Measurements from ENCODE around the gene SYT8.

SYT8 gene

DNA sequence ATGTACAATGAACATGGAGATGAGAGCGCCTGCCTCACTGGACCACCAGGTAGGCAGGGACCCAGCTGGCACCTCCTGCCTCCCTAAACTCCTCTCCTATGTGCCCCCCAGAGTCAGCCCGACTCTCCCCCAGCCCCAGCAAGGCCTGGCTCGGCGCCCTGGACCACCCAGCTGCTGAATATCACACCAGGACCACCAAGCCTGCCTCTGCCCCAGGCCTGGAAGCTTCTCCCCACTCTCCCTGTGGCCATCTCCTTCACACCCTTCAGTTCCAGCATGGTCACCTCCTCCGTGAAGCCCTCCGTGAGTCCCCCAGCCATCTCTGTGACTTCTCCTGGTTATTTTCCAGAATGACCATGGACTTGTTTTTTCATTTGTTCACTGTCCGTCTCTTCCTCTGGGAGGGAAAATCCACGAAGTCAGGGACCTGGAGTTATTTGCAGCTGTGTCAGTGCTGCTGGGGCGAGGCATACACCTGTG lies 11.7 kb downstream of the SYT8 start:
- no peak for DNase-seq

DNA sequence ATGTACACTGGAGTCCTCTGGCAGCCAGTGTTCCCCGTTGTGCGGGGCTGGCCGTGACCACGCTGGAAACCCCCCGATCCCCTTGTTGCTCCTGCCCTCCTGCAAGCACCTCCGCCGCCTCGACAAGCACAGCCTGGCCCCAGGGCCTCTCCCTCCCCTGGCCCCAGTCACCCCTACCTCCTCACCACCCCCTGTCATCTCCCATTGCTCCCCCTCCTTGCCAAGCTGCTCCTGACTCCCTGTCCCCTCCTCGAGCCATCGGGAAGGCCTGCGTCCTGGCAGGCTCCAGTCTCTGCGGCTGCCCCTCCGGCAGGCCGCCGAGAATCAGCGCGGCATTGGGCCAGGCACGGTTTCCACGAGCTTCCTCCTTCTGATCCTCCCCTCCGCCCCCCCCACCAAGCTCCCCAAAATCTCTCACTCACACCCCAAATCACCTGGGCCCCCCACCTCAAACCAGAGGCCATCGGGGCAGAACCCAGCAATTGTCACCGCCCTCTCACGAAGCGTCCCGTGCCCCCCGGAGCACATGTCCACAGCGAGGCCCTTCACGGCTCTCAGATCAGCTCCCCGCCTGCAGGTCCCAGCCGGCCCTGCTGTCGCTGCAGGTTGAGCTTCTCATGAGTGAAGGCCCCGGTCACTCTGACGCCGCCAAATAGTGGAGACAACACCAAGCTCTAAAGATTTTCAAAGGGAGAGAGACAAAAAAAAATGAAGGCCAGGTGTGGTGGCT lies 12.4 kb downstream of the SYT8 start:
- DNase-seq: no peak

DNA sequence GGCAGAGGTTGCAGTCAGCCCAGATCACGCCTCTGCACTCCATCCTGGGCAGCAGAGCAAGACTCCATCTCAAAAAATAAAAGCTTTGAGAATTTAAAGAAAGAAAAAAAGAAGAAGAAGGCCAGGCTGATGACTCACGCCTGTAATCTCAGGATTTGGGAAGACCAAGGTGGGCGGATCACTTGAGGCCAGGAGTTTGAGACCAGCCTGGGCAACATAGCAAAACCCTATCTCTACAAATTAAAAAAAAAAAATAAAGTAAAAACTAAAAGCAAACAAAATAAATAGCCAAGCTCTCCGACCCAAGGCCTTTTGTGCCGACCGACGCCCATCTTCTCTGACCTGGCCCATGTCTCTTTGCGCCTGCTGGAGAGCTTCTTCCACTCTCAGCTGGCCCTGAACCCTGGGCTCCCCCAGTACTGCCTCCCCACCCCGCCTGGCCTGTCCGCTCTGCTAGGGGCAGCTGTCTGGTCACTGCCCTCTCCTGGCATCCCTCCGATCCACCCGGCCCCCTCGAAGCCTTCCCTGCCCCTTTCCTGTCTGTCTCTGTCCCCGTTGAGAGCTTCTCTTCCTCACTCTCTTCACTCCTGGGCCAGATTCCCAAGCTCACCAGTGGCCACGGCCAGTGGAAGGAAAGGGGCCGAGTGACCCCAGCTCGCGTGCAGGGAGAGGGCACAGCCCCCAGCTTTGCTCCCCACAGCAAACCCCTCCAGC lies 13.3 kb downstream of the SYT8 start:
- DNase-seq: no peak

DNA sequence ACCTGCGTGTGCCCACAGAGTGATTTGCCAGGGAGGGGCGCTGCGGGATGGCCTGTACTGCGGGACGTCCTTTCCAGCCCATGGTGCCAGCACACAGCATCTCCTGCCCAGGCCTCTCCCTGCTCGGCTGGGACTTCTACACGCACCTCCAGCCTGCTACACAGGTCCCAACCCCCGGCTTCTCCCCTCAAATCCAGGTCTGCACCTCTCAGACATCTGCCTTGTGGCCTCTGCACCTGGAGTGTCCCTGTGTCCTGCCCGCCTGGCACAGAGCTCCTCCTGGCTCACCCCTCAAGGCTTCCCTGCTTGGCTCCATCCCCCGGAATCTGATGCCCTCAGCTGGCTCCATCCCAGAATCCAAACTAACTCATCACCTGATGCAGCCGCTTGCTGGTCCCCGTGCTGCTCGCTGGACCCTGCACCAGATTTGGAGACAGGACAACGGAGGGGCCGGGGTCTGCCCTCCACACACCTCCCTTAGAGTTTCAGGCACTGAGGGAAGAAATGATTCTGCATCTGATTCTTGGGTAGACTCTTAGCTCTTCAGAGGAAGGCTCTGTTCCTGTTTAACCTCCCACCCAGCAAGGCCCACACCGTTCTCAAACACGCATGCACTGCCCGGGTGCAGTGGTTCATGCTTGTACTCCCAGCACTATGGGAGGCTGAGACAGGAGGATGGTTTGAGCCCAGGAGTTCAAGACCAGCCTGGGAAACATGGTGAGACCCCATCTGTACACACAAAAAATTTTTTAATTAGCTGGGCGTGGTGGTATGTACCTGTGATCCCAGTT lies 14.0 kb downstream of the SYT8 start:
- DNase-seq: no peak

DNA sequence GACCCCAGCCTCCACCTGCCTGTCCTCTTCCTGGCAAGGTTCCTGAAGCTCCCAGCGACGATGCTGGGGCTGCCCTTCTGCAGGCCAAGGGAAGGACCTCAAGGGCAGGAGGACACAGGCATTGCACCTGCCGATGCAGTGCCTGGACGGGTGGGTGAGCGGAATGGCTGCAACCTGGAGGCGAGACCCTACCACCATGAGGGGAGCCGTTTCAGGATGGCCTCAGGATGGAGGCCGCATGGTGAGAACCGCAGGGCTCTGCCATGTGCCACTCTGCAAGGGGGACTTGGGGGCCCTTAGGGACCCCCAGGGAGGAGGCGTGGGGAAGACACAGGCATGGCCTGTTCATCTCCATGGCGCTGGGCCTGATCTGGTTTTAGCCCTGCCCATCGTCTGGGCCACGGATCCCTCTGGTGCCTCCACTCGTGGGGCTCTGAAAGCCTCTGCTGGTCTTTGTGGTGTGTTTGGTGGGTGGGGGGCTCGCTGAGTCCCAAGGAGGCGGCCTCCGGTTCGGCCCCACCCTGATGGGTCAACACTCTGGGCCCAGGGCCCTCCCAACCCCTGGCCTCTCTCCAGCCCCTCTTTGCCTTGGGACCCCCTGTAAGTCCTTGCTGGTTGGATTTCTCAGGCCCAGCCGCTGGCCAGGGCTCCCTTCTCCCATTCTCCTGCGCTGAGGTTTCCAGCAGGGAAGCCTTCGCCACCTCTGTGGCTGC lies 16.8 kb downstream of the SYT8 start:
- no peak for DNase-seq

DNA sequence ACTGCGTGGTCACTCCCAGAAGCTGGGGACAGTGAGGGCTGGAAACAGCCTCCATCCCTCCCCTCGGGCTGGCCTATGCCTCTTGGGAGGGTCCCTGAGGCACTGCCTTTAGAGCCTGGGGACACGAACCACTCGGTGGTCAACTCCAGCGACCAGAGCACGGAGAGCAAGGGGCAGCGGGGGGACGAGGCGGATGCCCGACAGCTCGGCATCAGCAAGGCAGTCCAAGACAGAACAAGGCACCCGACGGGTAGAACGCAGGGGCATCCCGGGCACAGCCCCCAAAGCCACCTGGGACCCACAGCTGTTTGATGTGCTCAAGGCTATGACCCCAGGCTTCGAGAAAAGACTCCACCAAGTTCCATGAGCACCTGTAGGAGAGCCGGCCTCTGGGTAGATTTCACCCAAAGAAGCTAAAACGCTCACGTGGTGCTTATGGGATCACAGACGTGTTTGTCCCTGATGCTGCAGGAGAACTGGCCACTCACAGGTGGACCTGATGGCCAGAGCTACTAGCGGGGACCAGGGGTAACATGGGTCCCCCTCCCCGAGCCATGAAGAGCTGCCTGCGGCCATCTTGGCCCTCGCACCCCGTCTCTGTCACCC lies 17.6 kb downstream of the SYT8 start:
- no peak for DNase-seq

DNA sequence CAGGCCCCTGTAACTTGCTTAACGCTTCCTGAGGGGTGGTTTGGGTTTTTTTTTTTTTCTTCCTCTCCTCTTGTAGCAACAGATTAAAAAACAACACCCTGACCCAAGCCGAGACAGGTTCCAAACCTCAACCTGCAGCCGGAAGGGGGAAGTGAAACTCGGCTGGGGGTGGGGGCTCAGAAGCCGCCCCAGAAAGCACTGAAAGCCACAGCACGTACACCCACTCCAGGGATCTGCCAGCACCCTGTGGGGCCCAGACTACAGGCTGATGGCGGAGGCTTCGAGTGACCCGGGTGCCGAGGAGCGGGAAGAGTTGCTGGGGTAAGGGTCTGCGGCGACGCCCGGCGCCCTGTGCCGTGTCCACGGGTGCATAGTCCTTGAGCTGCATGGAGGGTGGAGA lies 18.1 kb downstream of the SYT8 start, which contains the start of gene LSP1:
LSP1 (plus strand) TSS at position 208 of the 400 bp plus-strand sequence; CDS start at position 269, 61 bp downstream.
- no peak for DNase-seq

DNA sequence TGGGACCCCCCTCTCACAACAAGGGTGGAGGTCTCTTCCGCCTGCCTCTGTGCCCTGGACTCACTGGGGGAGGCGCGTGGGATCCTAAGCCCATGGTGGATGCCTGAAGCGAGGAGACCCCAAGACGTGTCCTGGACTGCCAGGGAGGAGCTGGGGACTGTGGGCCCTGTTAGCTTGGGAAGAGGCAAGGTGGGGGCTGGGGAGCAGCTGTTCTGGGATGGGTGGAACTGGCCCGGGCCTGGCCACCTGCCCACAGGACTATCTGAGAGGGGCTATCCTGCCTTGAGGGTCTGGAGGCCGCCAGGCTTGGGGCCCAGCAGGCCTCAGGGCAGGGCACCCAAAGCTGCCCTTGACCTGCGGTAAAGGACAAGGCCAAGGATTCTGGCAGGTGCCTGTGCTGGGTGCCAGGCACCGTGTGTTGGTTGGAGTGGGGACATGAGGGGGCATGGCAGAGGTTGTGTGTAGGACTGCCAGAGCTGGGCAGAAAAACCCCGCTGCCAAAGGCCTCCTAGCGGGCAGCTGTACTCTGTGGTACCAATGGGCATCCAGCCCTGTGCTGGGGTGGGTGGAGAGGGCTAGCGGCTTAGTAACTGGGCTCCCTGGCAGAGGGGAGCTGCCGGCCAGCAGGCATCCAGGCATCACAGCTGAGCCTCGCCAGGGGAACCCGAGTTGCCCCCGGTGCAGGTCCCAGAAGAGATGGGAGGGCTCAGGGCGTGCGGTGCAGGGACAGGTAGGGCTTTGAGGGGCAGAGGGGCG lies 18.8 kb downstream of the SYT8 start:
- DNase-seq: no peak

DNA sequence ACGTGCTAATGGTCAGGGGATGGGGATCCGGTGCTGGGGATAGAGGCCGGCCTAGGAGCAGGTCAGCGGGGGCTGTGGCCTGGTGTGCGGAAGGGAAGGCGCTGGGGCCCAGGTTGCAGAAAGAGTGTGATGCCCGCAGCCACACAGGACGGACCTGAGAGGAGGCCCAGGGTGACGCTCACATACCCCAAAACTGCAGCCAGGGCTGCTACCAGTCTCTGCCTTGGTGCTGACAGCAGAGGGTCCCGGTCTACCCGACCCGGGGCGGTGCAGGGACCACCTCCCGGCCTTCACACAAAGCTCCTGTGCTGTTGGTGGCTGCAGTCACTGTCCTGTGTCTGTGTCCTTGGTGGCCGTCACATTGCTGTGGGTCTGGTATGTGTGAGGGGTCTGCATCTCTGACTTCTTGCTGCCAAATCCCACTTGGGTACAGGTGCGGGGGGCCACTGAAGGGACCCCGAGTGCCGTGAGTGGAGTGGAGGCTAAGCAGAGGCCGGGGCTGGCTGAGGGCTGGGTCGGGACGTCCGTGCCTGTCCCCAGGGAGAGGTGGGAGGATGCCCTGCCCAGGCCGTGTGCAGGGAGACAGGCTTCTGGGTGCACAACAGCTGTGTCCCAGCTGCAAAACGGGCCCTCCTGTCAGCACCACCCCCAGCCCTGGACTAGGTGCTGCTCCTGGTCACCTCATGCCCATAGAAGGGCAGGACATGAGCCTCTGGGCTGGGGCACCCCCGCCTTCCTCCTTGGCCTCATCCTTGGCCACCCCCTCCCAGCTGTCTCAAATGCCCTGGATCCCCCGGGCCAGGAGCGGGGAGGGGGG lies 19.6 kb downstream of the SYT8 start:
- no peak for DNase-seq

DNA sequence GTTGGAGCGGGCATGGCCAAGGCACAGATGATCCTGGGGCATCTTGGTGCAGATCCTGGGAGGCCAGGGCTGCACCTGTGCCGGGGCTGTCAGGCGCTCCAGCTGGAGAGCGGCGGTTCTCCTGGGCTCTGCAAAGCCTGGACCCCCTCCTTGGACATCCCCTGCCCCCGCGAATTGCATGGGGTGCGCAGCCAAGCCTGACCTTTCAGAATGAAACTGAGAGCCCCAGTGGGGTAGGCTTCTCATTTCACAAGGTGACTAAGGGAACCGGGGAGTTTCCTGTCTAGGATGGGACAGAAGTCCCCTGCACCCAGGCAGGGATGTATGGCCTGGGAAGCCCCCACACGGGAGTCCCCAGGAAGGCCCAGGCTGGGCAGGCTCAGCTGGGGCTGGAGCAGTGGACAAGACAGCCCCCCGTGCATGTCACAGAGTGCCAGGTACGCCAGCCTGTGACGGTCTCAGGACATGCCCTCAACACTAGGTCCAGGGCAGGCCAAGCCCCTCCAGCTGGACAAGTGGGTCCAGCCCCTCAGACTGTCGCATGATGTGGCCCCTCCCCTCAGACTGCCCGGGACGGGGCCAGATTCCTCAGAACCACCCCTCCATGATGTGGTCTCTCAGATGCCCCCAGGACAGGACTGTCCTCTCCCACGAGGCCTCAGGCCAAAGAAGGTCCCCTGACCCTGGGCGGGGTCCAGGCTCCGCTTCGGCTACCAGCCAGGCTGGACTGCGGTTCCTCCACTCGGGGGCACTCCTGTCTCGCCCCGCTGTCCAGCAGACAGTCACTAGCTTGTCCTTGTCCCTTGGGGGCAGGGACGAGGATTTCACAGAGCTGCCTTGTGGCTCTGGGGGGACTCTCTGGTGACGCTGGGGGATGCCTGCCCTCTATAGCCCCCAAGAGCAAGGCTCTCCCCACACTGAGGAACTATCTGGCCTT lies 20.4 kb downstream of the SYT8 start:
- DNase-seq: no peak

DNA sequence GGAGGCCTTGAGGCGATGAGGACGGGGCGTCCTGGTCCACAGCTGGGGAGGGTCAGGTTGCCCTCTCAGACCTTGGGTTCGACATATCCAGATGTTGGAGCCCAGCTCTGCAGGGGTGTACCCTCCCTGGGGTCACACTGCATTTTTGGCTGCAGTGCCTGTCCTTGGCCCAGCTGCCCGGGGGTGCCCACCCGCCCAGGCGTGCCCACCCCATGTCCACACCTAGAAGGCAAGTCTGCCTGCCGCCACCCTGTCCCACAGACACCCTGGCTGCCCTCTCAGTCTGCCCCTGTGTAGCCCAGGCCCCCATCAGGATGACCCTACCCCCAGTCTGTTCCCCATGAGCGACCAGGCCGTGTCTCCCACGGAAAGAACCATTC lies 21.1 kb downstream of the SYT8 start:
- DNase-seq: no peak

DNA sequence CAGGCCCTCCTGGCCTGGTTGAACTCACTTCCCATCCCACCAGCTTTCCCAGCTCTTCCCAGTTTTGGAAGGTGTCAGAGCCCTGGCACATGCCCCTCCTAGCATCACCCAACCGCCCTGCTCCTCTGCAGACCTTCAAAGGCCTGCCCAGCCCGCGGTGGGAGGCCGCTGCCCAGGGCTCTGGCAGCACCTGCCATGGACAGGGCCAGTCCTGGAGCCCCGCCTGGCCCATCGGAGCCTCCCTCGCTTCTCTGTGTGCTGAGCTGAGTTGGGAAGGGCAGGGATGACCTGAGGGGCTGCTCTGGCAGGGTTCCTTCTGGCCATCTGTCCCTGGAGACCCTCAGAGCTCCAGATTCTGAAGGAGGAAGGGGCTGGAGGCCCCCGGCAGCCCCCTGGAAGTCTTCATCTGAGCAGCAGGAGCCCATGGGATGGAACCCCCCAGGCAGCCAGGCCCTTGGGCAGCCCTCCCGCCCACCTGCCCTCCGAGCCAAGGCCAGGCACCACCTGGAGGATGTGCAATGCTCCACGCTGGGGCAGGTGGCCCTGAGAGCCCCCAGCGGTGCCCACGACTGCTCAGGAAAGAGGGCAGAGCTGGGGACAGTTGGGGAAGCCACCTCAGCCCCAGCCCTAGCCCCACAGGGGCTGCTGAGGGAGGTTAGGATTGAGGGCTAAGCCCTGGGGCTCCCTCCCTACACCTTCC lies 21.7 kb downstream of the SYT8 start:
- no peak for DNase-seq

DNA sequence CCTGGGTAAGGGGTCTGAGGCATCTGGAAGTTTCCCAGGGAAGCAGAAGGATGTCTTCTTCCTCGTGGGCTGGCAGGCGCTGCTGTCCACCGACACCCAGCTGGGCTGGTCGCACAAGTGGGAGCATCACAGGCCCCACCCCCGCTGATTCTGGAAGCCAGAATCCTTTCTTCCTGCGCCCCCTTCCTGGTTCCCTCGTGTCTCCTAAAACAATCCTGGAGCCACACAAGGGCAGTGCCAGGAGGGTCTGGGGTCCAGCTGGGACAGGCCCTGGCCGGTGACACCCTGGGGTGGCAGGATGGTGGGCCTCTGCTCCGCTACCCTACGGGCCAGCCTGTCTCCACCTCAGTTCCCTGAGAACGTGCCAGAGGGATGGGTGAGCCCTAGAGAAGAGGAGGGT lies 22.3 kb downstream of the SYT8 start:
- no peak for DNase-seq

DNA sequence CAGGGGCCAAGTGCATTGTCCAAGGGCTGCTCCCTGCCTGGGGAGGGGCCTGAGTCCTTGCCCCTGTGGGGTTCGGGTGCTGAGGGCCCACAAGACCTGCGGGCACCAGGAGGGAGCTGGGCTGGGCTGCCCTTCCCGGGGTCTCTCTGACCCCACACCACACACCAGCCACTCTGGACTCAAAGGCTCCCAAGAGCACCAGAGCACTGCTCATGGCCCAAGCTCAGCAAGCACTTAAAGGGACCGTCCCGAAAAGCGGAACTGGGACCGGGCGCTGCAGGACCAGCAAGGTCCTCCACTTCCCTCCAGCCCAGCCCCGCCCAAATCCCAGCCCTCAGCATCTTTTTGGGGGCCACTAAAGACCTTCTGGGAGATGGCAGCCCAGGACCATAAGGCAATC lies 23.4 kb downstream of the SYT8 start:
- DNase-seq: no peak

DNA sequence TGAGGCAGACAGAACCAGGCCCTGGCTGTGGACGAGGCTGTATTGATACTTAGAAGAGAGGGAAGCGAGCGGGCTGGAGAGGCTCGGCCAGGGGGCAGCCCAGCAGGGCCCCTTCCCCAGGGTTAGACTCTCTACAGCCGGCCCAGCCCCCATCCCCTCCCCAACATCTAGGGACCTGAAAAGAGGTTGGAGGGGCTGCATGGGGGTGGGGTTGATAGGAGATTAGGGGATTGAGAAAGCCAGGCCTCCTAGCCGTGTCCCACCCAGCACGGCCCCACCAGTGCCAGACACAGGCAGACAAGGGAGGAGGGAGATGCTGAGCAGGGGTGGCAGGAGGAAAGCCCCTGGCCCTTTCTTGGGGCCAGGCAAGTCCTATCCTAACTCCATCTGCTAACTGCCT lies 23.8 kb downstream of the SYT8 start:
- DNase-seq: no peak

DNA sequence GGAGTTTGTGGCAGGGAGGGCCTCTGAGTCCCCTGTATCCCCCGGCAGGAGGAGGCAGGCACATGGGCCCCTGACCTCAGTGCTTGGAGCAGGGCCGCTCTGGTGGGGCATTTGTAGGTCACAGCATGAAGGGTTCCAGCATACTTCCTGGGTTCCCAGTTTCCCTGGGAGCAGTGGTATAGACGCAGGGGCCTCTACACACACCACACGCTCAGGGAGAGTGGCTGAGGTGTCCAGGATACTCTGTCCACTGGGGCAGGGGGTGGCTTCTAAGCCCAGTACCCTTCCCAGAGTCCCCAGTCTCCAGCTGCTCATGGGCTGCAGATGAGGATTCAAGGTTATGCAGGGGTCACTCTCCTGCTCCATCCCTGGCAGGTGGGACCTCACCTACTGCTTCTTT lies 24.2 kb downstream of the SYT8 start:
- no peak for DNase-seq

DNA sequence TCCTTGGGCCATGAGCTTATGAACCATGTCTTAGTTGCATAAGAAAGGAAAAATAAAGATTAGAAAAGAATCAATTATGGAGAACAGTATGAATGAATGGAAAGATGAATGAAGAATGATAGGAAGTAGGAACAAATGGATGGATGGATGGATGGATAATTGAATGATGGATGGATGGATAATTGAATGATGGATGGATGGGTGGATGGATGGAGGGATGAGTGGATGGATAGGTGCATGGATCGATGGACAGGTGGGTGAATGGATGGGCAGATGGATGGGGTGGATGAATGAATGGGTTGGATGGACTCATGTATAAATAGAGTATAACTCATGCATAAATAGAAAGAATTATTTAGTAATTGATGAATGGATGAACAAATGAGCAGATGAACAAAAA lies 25.3 kb downstream of the SYT8 start:
- DNase-seq: no peak

DNA sequence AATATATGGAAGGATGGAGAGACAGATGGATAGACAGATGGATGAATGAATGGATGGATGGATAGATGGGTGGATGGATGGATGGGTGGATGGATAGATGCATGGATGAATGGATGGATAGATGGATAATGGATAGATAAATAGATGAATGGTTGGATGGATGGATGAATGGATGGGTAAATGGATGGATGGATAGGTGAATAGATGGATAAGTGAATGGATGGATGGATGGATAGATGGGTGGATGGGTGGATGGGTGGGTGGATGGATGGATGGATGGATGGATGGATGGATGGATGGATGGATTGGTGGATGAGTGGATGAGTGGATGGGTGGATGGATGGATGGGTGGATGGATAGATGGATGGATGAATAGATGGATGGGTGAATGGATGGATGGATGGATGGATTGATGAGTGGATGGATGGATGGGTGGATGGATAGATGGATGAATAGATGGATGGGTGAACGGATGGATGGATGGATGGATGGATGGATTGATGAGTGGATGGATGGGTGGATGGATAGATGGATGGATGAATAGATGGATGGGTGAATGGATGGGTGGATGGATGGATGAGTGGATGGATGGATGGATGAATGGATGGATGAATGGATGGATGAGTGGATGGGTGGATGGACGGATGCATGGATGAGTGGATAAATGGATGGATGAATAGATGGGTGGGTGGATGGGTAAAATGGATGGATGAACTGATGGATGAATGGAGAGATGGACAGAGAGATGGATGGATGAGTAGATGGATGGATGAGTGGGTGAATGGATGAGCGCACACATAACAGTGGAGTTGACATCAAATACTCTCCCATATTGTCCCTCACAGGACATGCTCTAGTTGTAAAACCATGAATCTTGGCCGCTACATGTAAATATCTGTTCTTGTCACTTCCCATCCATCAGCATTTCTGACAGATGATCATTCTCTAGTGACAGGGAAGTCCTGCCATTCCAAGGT lies 26.9 kb downstream of the SYT8 start:
- DNase-seq: no peak
